ENCODE data around the gene PTPN1. TPM values are rescaled to one million over a fixed set of nuclear protein-coding genes. Genes with fewer than 3 reads are reported as not detected.

Gene PTPN1
- total and polyA plus RNA-seq, 4 donors = 5.8 to 10.6 (median 9.7) TPM

GRCh38 chr20:50535162-50535561 lies 25.0 kb downstream of the PTPN1 start:
- Histone ChIP-seq H3K27ac (ENCODE audit: low read depth in 1 of 2, low read length in 2 of 2) (no peak overlapping the region), H3K36me3 (ENCODE audit: control insufficient read depth in 4 of 4, insufficient read depth in 3 of 4, low read depth in 1 of 4, low read length in 3 of 4) (no peaks in the 10 kb centered on the region), H3K9ac (ENCODE audit: low read depth in 1 of 2, low read length in 2 of 2) (no peak overlapping the region), H3K27me3 (ENCODE audit: control insufficient read depth in 4 of 4, insufficient read depth in 4 of 4, low read length in 3 of 4) (no peaks in the 10 kb centered on the region), H3K9me3 (ENCODE audit: control insufficient read depth in 4 of 4, low read length in 3 of 4) (no peaks in the 10 kb centered on the region), H3K4me3 (ENCODE audit: low read depth in 1 of 3, low read length in 3 of 3) (no peak overlapping the region), H3K4me1 (ENCODE audit: control insufficient read depth in 4 of 4, insufficient read depth in 4 of 4, low read length in 3 of 4) (peaks cover 0 to 5% (median 0%) of the 10 kb centered on the region in 4 donors)
- no peak for DNase-seq (ENCODE audit: low spot score)
- TF ChIP-seq RAD21 (IDR thresholded peaks at IDR 0.05) (no peak), NR2F2 (IDR thresholded peaks at IDR 0.05) (no peak)
- WGBS = 95% methylated on average over 8 of the region's 8 CpGs

GRCh38 chr20:50536333-50536732 lies 26.1 kb downstream of the PTPN1 start:
- H3K27me3 ChIP-seq (ENCODE audit: control insufficient read depth in 4 of 4, insufficient read depth in 4 of 4, low read length in 3 of 4) = no peaks in the 10 kb centered on the region
- no peak overlapping the region for H3K9ac ChIP-seq (ENCODE audit: low read depth in 1 of 2, low read length in 2 of 2)
- no peaks in the 10 kb centered on the region for H3K9me3 ChIP-seq (ENCODE audit: control insufficient read depth in 4 of 4, low read length in 3 of 4)
- H3K36me3 ChIP-seq (ENCODE audit: control insufficient read depth in 4 of 4, insufficient read depth in 3 of 4, low read depth in 1 of 4, low read length in 3 of 4) = no peaks in the 10 kb centered on the region
- WGBS = 85% methylated on average over 4 of the region's 4 CpGs
- H3K4me1 ChIP-seq (ENCODE audit: control insufficient read depth in 4 of 4, insufficient read depth in 4 of 4, low read length in 3 of 4) = peaks cover 0 to 5% (median 2%) of the 10 kb centered on the region in 4 donors
- H3K4me3 ChIP-seq (ENCODE audit: low read depth in 1 of 3, low read length in 3 of 3) = no peak overlapping the region
- no peak overlapping the region for H3K27ac ChIP-seq (ENCODE audit: low read depth in 1 of 2, low read length in 2 of 2)
- TF ChIP-seq RAD21 (IDR thresholded peaks at IDR 0.05) = no peak
- no peak for TF ChIP-seq NR2F2 (IDR thresholded peaks at IDR 0.05)
- TF ChIP-seq HNF4A (conservative IDR thresholded peaks at IDR 0.05) = no peak
- no peak for TF ChIP-seq ATF3 (IDR thresholded peaks at IDR 0.05)
- no peak for TF ChIP-seq SP1 (IDR thresholded peaks at IDR 0.05)
- no peak for TF ChIP-seq MAX (IDR thresholded peaks at IDR 0.05)
- no peak for TF ChIP-seq REST (IDR thresholded peaks at IDR 0.05)
- TF ChIP-seq EGR1 (IDR thresholded peaks at IDR 0.05; ENCODE audit: low read depth in 2 of 2) = no peak
- no peak for TF ChIP-seq RXRA (IDR thresholded peaks at IDR 0.05)
- TF ChIP-seq TAF1 (conservative IDR thresholded peaks at IDR 0.05) = no peak
- no peak for TF ChIP-seq HNF4G (IDR thresholded peaks at IDR 0.05)
- TF ChIP-seq JUND (IDR thresholded peaks at IDR 0.05) = no peak
- TF ChIP-seq FOXA2 (IDR thresholded peaks at IDR 0.05) = no peak
- no peak for DNase-seq (ENCODE audit: low spot score)

GRCh38 chr20:50537546-50538201 lies 27.5 kb downstream of the PTPN1 start:
- H3K9ac ChIP-seq (ENCODE audit: low read depth in 1 of 2, low read length in 2 of 2) = no peak overlapping the region
- no peaks in the 10 kb centered on the region for H3K27me3 ChIP-seq (ENCODE audit: control insufficient read depth in 4 of 4, insufficient read depth in 4 of 4, low read length in 3 of 4)
- no peak overlapping the region for H3K27ac ChIP-seq (ENCODE audit: low read depth in 1 of 2, low read length in 2 of 2)
- H3K36me3 ChIP-seq (ENCODE audit: control insufficient read depth in 4 of 4, insufficient read depth in 3 of 4, low read depth in 1 of 4, low read length in 3 of 4) = no peaks in the 10 kb centered on the region
- peaks cover 0 to 8% (median 5%) of the 10 kb centered on the region in 4 donors for H3K4me1 ChIP-seq (ENCODE audit: control insufficient read depth in 4 of 4, insufficient read depth in 4 of 4, low read length in 3 of 4)
- 86% methylated on average over 7 of the region's 7 CpGs for WGBS
- DNase-seq (ENCODE audit: low spot score) = no peak
- H3K4me3 ChIP-seq (ENCODE audit: low read depth in 1 of 3, low read length in 3 of 3) = no peak overlapping the region
- TF ChIP-seq ZBTB33 (IDR thresholded peaks at IDR 0.05) (no peak), NR2F2 (IDR thresholded peaks at IDR 0.05) (no peak), REST (IDR thresholded peaks at IDR 0.05) (no peak), TAF1 (conservative IDR thresholded peaks at IDR 0.05) (no peak), EGR1 (IDR thresholded peaks at IDR 0.05; ENCODE audit: low read depth in 2 of 2) (no peak), HNF4A (conservative IDR thresholded peaks at IDR 0.05) (no peak), YY1 (IDR thresholded peaks at IDR 0.05) (no peak), CTCF (IDR thresholded peaks at IDR 0.05; ENCODE audit: low read depth, low read length, missing input control) (no peak)
- H3K9me3 ChIP-seq (ENCODE audit: control insufficient read depth in 4 of 4, low read length in 3 of 4) = no peaks in the 10 kb centered on the region
